ENCODE measurements around the gene PGAP3. TPM values are rescaled to one million over a fixed set of nuclear protein-coding genes. Genes with fewer than 3 reads are reported as not detected.

Gene PGAP3
- total and polyA plus RNA-seq, 8 donors = 3.2 to 42.9 (median 16.3) TPM

- no peak for TF ChIP-seq EP300 (IDR thresholded peaks at IDR 0.05)
- no peak for TF ChIP-seq CTCF (IDR thresholded peaks at IDR 0.05)
- no peak for TF ChIP-seq POLR2AphosphoS5 (IDR thresholded peaks at IDR 0.05)
- no peak for TF ChIP-seq POLR2A (IDR thresholded peaks at IDR 0.05)
- peaks cover 39 to 58% (median 57%) of the 10 kb centered on the region in 4 donors for H3K4me1 ChIP-seq
- peaks cover 0 to 39% (median 21%) of the 10 kb centered on the region in 3 donors for H3K27me3 ChIP-seq
- H3K4me3 ChIP-seq = no peak overlapping the region
- no peaks in the 10 kb centered on the region for H3K36me3 ChIP-seq
- H3K9me3 ChIP-seq = no peaks in the 10 kb centered on the region
- 80 to 86% (median 83%) methylated on average over 12 to 13 of the region's 13 CpGs for WGBS, 5 donors
- DNase-seq = no peak
- no peak overlapping the region for H3K27ac ChIP-seq
- intact Hi-C loops (cut with DNase I; ENCODE audit: low total_unique reads) = no loop called here
These were observed 14.3 kb downstream of the PGAP3 start for GRCh38 chr17:39673335-39674081.

GRCh38 chr17:39672522-39673334 lies 15.1 kb downstream of the PGAP3 start:
- WGBS, 5 donors = 75 to 86% (median 80%) methylated on average over 14 to 15 of the region's 15 CpGs
- Histone ChIP-seq H3K4me1 (peaks cover 39 to 58% (median 57%) of the 10 kb centered on the region in 4 donors), H3K36me3 (no peaks in the 10 kb centered on the region)

DNA sequence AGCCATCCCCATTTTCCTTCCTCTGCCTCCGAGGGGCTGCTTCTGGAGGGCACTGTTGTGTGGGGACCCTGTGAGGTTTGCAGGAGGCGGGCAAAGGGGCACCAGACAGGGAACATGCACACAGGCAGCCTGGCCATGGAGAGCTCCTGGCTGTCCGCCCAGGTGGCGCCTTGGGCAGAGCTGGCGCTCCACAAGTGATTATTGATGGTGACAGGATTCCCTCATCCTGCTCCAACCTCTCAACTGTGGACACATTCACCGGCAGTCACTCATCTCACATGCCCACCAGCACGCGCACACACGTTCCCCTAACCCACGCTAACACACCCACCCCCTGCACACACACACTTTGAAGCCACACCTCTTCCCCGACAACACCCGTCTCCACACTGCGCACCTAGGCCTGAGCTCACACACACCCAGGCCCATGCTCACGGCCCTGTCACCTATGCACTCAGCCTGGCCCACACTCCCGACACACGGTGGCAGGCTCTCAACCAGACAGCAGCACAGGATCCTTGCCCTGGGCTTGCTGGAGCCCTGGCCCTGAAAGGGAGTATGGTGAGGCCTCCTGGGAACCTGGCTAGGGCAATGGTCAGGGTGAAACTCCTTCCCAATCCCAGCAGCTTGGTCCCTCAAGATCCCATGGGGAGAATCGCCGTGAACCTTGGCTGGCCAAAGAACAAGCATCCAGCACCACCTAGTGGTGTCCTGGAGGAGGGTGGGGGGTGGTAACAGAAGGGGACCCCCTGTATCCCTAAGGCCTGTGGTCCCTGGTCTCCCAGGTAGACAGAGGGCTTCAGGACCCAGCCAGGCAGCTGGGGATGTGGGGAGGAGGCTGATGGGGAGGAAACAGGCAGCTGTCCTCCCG lies 16.0 kb downstream of the PGAP3 start:
- TF ChIP-seq POLR2A (IDR thresholded peaks at IDR 0.05) = no peak
- TF ChIP-seq EP300 (IDR thresholded peaks at IDR 0.05) = no peak
- TF ChIP-seq CTCF (IDR thresholded peaks at IDR 0.05) = peak in 5 of 7 experiments; percentile 23 to 68 (median 50)
- no peak for TF ChIP-seq POLR2AphosphoS5 (IDR thresholded peaks at IDR 0.05)
- Histone ChIP-seq H3K4me3 (no peak overlapping the region), H3K4me1 (peaks cover 42 to 58% (median 57%) of the 10 kb centered on the region in 4 donors), H3K27me3 (peaks cover 0 to 55% (median 37%) of the 10 kb centered on the region in 3 donors), H3K36me3 (no peaks in the 10 kb centered on the region), H3K27ac (peak overlapping the region in 1 of 5 donors; percentile 5), H3K9me3 (no peaks in the 10 kb centered on the region)
- intact Hi-C loops (cut with DNase I; ENCODE audit: low total_unique reads) = no loop called here
- DNase-seq = peak; percentile 57 to 80
- 30 to 36% (median 32%) methylated on average over 16 to 19 of the region's 19 CpGs for WGBS, 5 donors

More at GRCh38 chr17:39672522-39673334, 15.1 kb downstream of the PGAP3 start:
- intact Hi-C loops (cut with DNase I; ENCODE audit: low total_unique reads) = no loop called here
- TF ChIP-seq EP300 (IDR thresholded peaks at IDR 0.05) (no peak), POLR2AphosphoS5 (IDR thresholded peaks at IDR 0.05) (no peak)
- H3K27ac ChIP-seq = no peak overlapping the region
- DNase-seq = peak in 1 of 2 donors; percentile 4
- peaks cover 0 to 47% (median 29%) of the 10 kb centered on the region in 3 donors for H3K27me3 ChIP-seq
- no peaks in the 10 kb centered on the region for H3K9me3 ChIP-seq
- no peak overlapping the region for H3K4me3 ChIP-seq

- 43 to 66% (median 63%) methylated on average over 4 of the region's 4 CpGs for WGBS, 5 donors
- Histone ChIP-seq H3K36me3 (no peaks in the 10 kb centered on the region), H3K4me1 (peaks cover 33 to 58% (median 55%) of the 10 kb centered on the region in 4 donors), H3K9me3 (no peaks in the 10 kb centered on the region), H3K4me3 (no peak overlapping the region), H3K27ac (no peak overlapping the region), H3K27me3 (peaks cover 0 to 67% (median 45%) of the 10 kb centered on the region in 3 donors)
- no peak for TF ChIP-seq POLR2AphosphoS5 (IDR thresholded peaks at IDR 0.05)
- TF ChIP-seq POLR2A (IDR thresholded peaks at IDR 0.05) = no peak
- TF ChIP-seq CTCF (IDR thresholded peaks at IDR 0.05) = no peak
- TF ChIP-seq EP300 (IDR thresholded peaks at IDR 0.05) = no peak
- intact Hi-C loops (cut with DNase I; ENCODE audit: low total_unique reads) = no loop called here
- DNase-seq = no peak
These were observed 17.1 kb downstream of the PGAP3 start for GRCh38 chr17:39670746-39671145.
